Activated naive CD8-positive, alpha-beta T cell treated with anti-CD3 and anti-CD28 coated beads, Interleukin-2, amount 50 U/mL, for 24 hours (primary cell): ENCODE results near the gene CPT1B.

Experiments
- ATAC-seq: fragments of 150-1000 bp; cut with Tn5 transposase; one replicate; pipeline ENCODE4 v1.10.0; 2021
- DNase-seq: peaks from one replicate; pipeline ENCODE4 v3.0.0; 2021
- H3K27ac Mint-ChIP-seq: one replicate; pipeline ENCODE4 v1.8.0; 2021; ENCODE audit warnings: mild to moderate bottlenecking, mixed read lengths
- H3K27me3 Mint-ChIP-seq: one replicate; pipeline ENCODE4 v1.8.0; 2021; ENCODE audit warnings: mixed read lengths
- H3K36me3 Mint-ChIP-seq: one replicate; pipeline ENCODE4 v1.8.0; 2021; ENCODE audit warnings: low read depth, mixed read lengths
- H3K4me1 Mint-ChIP-seq: one replicate; pipeline ENCODE4 v1.8.0; 2021; ENCODE audit warnings: mixed read lengths
- H3K4me3 Mint-ChIP-seq: one replicate; pipeline ENCODE4 v1.8.0; 2021; ENCODE audit warnings: mild to moderate bottlenecking, moderate library complexity, mixed read lengths
- H3K9me3 Mint-ChIP-seq: one replicate; pipeline ENCODE4 v1.8.0; 2021; ENCODE audit warnings: mixed read lengths

The CPT1B gene

DNA sequence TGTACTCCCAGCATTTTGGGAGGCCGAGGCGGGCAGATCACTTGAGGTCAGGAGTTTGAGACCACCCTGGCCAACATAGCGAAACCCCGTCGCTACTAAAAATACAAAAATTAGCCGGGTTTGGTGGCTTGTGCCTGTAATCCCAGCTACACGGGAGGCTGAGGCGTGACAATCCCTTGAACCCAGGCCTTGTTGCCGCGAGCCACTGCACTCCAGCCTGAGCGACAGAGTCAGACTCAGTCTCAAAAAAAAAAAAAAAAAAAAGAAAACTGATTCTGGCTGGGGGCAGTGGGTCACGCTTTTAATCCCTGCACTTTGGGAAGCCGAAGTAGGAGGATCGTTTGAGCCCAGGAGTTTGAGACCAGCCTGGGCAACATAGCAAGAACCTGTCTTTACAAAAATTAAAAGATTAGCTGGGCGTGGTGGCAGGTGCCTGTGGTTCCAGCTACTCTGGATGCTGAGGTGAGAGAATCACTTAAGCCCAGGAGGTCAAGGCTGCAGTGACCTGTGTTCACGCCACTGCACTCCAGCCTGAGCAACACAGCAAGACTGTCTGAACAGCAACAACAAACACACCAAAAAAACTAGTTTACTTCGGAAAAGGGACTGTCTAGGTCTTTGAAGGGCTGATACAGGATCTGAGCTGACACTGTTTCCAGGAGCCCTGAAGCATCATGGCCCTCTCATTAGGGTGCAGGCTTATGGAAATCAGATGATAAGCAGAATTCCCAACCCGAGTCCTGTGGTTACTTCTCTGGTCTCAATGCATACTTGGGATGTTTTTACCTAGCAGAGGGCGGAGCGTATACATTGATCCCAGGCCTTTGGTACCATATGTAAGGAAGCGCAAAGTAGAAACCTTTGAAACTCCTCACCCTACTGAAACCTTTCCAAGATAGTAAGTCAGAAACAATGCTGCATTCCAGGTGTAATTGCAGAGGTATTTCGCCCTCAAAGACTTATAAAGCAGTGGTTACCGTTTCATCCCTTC is 6.2 kb upstream of the CPT1B start:
- Mint-ChIP-seq H3K27ac (peak overlapping the region; percentile 90), H3K4me1 (peaks cover 21% of the 10 kb centered on the region), H3K4me3 (peak overlapping the region; percentile 91), H3K36me3 (peaks cover 5% of the 10 kb centered on the region), H3K27me3 (no peaks in the 10 kb centered on the region), H3K9me3 (no peaks in the 10 kb centered on the region)
- no peak for DNase-seq
- no peak for ATAC-seq

DNA sequence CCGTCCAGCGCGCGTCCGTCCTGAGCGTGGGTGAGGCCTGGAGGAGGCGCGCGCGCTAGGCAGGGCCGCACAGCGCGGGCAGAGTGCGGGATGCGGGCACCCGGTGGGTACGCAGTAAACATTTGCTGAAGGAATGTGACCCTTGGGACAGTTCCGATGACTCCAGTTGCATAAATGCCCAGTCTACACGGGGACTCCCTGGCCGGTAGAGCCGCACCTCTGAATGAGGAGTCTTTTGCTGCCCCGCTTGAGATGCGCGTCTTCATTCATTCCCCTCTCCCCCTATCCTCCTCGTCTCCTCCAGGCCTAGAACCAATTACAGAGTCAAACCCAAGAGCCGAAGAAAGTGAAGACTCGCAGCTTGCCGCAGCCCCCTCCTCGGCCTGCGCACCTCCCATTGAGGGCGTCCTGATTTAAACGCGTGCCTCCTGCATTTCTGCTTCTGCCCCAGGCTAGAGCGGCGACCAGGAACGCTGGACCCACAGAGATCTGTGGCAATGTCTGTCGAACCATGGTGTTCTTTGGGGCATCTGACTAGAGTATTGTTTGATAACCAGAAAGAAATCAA is 5.2 kb upstream of the CPT1B start:
- Mint-ChIP-seq H3K9me3 (no peaks in the 10 kb centered on the region), H3K4me3 (peak overlapping the region; percentile 91), H3K36me3 (peaks cover 5% of the 10 kb centered on the region), H3K27ac (peak overlapping the region; percentile 90), H3K4me1 (peaks cover 26% of the 10 kb centered on the region), H3K27me3 (no peaks in the 10 kb centered on the region)
- DNase-seq: no peak
- peak; percentile 14 for ATAC-seq

DNA sequence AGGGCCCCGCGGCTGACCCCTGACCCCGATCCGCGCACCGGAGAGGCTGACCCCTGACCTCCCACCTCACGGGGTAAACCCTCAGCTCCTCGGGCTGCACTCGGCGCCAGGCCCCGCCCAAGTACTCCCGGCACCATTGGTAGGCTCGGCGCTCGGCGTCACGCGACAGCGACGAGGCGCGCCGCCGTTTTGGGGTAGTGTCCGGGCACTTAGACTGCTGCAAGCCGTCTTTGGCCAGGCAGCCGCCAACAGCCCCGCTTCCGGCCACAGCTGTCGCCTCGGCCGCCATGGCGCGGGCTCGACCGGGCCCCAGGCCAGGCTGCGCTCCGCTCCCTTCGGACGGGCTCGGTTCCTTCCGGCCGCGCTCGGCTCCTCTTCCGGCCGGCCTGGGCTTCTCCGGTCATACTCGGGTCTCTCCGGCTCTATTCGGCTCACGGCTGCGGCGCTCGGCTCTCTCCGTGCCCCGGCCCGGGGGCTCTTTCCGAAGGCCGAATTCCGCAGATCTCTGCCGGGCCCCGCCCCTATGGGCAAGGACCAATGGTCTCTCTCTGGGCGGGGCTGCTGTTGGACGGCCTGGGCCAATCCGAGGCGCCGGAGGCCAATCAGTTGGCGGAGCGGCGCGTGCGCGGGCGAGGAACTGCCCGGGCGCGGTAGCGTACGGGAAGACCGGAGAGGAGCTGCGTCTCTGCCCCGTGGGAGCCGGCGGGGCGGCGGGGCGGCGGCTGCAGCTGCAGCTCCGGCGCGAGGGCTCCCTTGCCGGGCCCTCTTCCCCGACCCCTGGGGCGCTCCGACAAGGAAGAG is 4.5 kb upstream of the CPT1B start, which contains the start of gene CHKB:
Gene CHKB, minus strand, starts transcription at position 357 of the 801 bp plus-strand sequence. Its CDS starts 68 bp downstream, at position 289.
- H3K27me3 Mint-ChIP-seq: no peaks in the 10 kb centered on the region
- H3K27ac Mint-ChIP-seq: peak within 1 kb of the TSS; percentile 90

GRCh38 chr22:50581950-50582492 is 3.8 kb upstream of the CPT1B start:
- DNase-seq (peak; percentile 38), ATAC-seq (peak; percentile 1)
- H3K27me3 Mint-ChIP-seq: no peaks in the 10 kb centered on the region
- H3K4me1 Mint-ChIP-seq: peaks cover 31% of the 10 kb centered on the region
- peak overlapping the region; percentile 83 for H3K27ac Mint-ChIP-seq
- H3K4me3 Mint-ChIP-seq: peak overlapping the region; percentile 91
- H3K9me3 Mint-ChIP-seq: no peaks in the 10 kb centered on the region
- H3K36me3 Mint-ChIP-seq: peaks cover 5% of the 10 kb centered on the region

More for the DNA sequence above, 4.5 kb upstream of the CPT1B start, which contains the start of gene CHKB:
- Mint-ChIP-seq H3K4me3 (peak within 1 kb of the TSS; percentile 91), H3K9me3 (no peaks in the 10 kb centered on the region), H3K36me3 (peaks cover 5% of the 10 kb centered on the region), H3K4me1 (peaks cover 27% of the 10 kb centered on the region)
- ATAC-seq: peak; percentile 95
- peak; percentile 98 for DNase-seq

DNA sequence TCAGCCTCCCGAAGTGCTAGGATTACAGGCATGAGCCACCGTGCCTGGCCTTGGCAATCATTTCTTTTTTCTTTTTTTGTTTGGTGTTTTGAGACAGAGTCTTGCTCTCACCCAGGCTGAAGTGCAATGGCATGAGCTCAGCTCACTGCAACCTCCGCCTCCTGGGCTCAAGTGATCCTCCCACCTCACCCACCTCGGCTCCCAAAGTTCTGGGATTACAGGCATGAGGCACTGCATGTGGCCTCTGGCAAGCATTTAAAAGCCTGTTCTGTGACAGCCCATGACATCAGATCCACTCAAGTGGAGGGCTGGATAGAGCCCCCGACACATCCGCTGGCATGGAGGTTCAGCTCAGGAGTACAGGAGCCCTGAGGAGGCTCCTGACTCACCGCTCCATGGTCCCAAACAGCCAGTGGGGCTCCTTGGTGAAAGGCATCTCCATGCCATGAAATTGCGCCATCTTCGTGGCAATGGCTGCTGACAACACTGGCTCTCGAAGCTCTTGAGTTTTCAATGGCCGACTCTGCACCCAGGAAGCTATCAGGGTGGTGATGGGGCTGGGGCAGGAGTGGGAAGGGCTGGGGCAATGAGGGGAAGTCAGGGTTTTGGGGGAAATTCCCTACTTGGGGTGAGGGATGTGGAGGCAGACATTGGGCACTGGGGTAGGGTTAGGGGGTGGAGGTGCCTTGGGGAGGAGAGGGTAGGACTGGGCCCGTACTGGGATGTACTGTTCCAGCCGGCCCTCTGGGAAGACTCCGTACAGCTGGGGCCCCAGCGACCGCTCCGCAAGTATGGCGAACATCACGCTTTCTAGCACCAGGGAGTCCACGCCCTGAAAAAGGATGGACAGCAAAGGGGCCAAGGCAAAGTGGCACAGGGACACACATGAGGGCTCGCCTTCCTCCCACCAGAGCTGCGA is 3.1 kb upstream of the CPT1B start:
- peak overlapping the region; percentile 91 for H3K4me3 Mint-ChIP-seq

GRCh38 chr22:50579752-50580151 is 1.5 kb upstream of the CPT1B start:
- ATAC-seq (no peak), DNase-seq (no peak)
- H3K27ac Mint-ChIP-seq: no peak overlapping the region
- peaks cover 31% of the 10 kb centered on the region for H3K4me1 Mint-ChIP-seq
- peaks cover 5% of the 10 kb centered on the region for H3K36me3 Mint-ChIP-seq
- no peaks in the 10 kb centered on the region for H3K27me3 Mint-ChIP-seq
- H3K4me3 Mint-ChIP-seq: no peak overlapping the region
- no peaks in the 10 kb centered on the region for H3K9me3 Mint-ChIP-seq

More for the DNA sequence above, 3.1 kb upstream of the CPT1B start:
- DNase-seq (no peak), ATAC-seq (no peak)
- no peaks in the 10 kb centered on the region for H3K9me3 Mint-ChIP-seq
- H3K27me3 Mint-ChIP-seq: no peaks in the 10 kb centered on the region
- peak overlapping the region; percentile 79 for H3K27ac Mint-ChIP-seq
- H3K4me1 Mint-ChIP-seq: peaks cover 31% of the 10 kb centered on the region
- H3K36me3 Mint-ChIP-seq: peaks cover 5% of the 10 kb centered on the region

DNA sequence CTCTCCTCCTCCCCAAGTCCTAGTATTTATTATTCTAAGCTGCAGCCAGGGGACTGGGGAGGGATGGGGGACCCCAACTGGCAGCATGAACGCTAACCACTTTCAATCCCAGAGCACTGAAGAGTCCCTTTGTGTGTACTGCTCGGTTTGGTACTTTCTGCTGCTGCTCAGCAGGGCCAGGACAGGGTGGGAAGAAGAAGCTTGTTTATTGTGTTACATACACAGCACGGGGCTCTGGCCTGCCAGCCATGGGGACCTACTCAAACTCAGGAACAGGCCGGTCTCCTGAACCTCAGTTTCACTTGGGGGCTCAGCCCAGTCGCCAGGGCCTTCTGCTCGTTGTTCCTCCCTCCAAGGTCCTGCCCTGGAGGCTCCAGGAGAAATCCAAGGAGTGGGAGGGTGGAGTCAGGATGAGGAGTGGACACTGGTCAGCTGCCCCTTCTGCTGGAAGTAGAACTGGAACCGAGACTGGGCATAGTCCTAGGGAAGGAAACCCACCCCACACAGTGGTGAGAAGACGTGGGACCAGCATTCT is 616 bp upstream of the CPT1B start:
- DNase-seq (no peak), ATAC-seq (no peak)
- H3K27me3 Mint-ChIP-seq: no peaks in the 10 kb centered on the region
- H3K4me3 Mint-ChIP-seq: no peak overlapping the region
- peaks cover 5% of the 10 kb centered on the region for H3K36me3 Mint-ChIP-seq
- H3K9me3 Mint-ChIP-seq: no peaks in the 10 kb centered on the region
- H3K27ac Mint-ChIP-seq: no peak overlapping the region
- H3K4me1 Mint-ChIP-seq: peaks cover 30% of the 10 kb centered on the region

GRCh38 chr22:50577697-50577986 is 585 bp downstream of the CPT1B start:
- peaks cover 23% of the 10 kb centered on the region for H3K4me1 Mint-ChIP-seq
- DNase-seq (no peak), ATAC-seq (no peak)
- no peaks in the 10 kb centered on the region for H3K9me3 Mint-ChIP-seq
- no peak overlapping the region for H3K27ac Mint-ChIP-seq
- no peak overlapping the region for H3K4me3 Mint-ChIP-seq
- H3K36me3 Mint-ChIP-seq: peaks cover 5% of the 10 kb centered on the region
- H3K27me3 Mint-ChIP-seq: no peaks in the 10 kb centered on the region

DNA sequence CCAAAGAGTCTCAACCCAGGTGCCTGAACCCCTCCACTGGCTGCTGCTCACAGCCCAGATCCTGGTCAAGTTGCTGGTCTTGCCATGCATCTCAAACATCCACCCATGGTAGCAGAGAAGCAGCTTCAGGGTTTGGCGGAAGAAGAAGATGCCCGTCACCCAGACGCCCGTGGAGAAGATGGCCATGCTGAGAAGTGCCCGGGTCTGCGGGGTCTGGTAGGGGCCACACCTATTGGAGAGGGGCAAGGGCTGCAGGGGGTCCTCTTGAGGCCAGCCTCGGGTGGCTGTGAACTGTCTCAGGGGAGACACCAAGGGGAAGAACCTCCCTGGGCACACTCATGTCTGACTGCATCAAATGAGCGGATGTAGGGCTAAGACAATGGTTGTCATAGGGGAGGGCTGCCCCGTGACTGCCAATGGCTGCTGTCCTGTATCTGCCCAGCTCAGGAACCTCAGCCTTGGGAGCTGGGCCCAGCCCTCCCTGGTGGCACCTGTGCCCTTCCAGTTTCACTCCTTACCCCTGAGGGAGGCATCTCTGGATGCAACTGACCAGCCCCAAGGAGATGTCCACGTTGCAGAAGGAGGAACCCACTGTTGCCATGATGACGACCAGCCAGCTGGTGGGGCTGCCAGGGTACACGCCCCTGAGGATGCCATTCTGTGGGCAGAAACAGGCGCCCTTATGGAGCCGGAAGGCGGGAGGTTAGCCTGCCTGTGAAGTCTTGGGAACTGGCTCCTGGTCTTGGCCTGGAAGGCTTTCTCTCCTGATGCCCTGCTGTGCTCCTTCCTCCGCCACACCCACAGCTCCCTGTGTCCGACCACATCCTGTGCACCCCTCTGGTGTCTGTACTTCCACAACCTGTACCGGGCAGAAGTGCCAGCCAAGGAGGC is 1.2 kb downstream of the CPT1B start:
- peaks cover 23% of the 10 kb centered on the region for H3K4me1 Mint-ChIP-seq
- no peak overlapping the region for H3K4me3 Mint-ChIP-seq
- no peak overlapping the region for H3K27ac Mint-ChIP-seq

DNA sequence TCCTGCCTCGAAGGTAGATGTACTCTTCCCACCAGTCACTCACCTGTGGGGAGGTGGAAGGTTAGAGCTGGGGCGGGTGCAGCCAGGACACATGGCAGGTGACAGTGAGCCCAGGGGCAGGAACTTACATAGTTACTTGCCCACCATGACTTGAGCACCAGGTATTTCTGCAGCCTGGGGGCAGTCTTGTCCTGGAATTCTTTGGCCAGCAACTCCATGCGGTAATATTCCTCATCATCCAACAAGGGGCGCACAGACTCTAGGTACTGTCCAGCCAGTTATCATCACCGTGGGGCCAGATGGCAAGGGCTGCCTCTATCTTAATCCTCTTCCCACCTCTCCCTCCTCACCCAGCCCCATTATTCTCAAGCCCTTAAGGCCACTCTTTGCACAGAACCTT is 2.2 kb downstream of the CPT1B start:
- Mint-ChIP-seq H3K9me3 (no peaks in the 10 kb centered on the region), H3K4me1 (peaks cover 17% of the 10 kb centered on the region), H3K4me3 (no peak overlapping the region), H3K36me3 (peaks cover 9% of the 10 kb centered on the region), H3K27me3 (no peaks in the 10 kb centered on the region), H3K27ac (no peak overlapping the region)
- DNase-seq: no peak
- ATAC-seq: no peak

More for the DNA sequence above, 1.2 kb downstream of the CPT1B start:
- Mint-ChIP-seq H3K9me3 (no peaks in the 10 kb centered on the region), H3K36me3 (peaks cover 5% of the 10 kb centered on the region), H3K27me3 (no peaks in the 10 kb centered on the region)
- ATAC-seq (no peak), DNase-seq (no peak)

DNA sequence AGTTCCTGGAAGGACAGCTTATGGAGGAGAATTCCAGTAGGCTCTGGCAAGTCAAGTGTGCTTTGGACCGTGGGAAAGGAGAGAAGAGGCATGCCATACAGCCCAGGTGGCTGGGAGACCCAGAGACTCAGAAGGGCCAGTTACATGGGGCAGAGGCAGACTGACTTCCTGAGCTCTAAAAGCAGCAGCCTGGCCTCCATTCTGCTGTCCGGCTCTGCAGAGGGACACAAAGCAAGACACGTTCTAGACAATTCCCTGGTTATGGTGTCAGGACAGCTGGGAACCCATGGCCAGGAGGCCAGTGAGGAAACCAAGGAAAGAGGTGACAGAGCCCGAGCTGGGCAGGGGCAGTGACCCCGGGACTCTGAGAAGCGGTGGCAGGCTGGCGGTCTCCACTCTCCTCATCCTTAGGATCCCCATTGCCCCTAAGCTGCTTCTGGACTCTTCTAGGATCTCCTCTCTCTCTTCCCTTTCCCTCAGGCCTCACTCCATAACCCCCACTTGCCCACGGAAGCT is 2.7 kb downstream of the CPT1B start:
- no peak for ATAC-seq
- no peak for DNase-seq
- peaks cover 14% of the 10 kb centered on the region for H3K36me3 Mint-ChIP-seq
- no peaks in the 10 kb centered on the region for H3K9me3 Mint-ChIP-seq
- H3K27ac Mint-ChIP-seq: no peak overlapping the region
- H3K4me3 Mint-ChIP-seq: no peak overlapping the region
- no peaks in the 10 kb centered on the region for H3K27me3 Mint-ChIP-seq
- H3K4me1 Mint-ChIP-seq: peaks cover 14% of the 10 kb centered on the region

DNA sequence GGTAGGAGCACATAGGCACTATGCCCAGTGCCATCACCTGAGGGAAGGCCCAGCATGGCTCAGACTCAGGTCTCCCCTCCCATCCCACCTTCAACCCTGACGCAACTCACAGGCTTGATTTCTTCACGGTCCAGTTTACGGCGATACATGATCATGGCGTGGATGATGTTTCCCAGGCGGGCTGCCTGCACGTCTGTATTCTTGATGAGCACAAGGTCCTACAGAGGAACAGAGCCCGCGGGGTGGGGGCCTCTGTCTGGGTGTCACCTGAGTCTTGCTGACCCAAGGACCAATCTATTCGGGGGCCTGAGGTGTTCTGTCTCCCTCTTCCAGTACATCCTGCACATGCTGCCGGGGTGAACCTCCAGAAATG is 3.9 kb downstream of the CPT1B start:
- Mint-ChIP-seq H3K4me1 (peaks cover 9% of the 10 kb centered on the region), H3K4me3 (no peak overlapping the region), H3K27ac (no peak overlapping the region), H3K36me3 (peaks cover 13% of the 10 kb centered on the region), H3K27me3 (no peaks in the 10 kb centered on the region), H3K9me3 (no peaks in the 10 kb centered on the region)
- no peak for ATAC-seq
- DNase-seq: no peak
